K562 (cell line): Measurements from ENCODE around the gene CYS1. TPM values are rescaled to one million over a fixed set of nuclear protein-coding genes. Genes with fewer than 3 reads are reported as not detected.

Experiments
- CTCF ChIP-seq, 3 experiments: IDR thresholded peaks in 2 of 3; conservative IDR thresholded peaks in 1 of 3; 2 replicates each; pipeline ENCODE4 v1.5.1; 2011 to 2012; ENCODE audit warnings: low read length in 3 of 3, mild to moderate bottlenecking in 3 of 3, control low read depth in 2 of 3, improper control_type of control experiment in 1 of 3, inconsistent platforms in 1 of 3, low read depth in 1 of 3, mixed read lengths in 1 of 3, moderate library complexity in 1 of 3; ENCODE audit not compliant: insufficient read depth in 2 of 3
- HDAC2 ChIP-seq: fragments of 450-650 bp; IDR thresholded peaks from 2 replicates; pipeline ENCODE4 v1.6.1; 2016; ENCODE audit warnings: mild to moderate bottlenecking
- HDAC6 ChIP-seq: IDR thresholded peaks from 2 replicates; pipeline ENCODE4 v1.6.1; 2012; ENCODE audit warnings: low read depth, mild to moderate bottlenecking, control low read depth, inconsistent platforms, low read length, moderate library complexity
- LCOR ChIP-seq: sonication (generic); formaldehyde crosslinking; IDR thresholded peaks from 2 replicates; pipeline ENCODE4 v1.8.0; 2022; ENCODE audit warnings: mild to moderate bottlenecking, missing genetic modification reagents
- THRA ChIP-seq: fragments of 450-650 bp; IDR thresholded peaks from 2 replicates; pipeline ENCODE4 v1.6.1; 2017; ENCODE audit warnings: mild to moderate bottlenecking, moderate library complexity
- polyA plus RNA-seq, 8 experiments: library from polyadenylated mRNA; depleted of rRNA in 4 of 8; stranded (reverse) in 5 of 8; unstranded in 3 of 8; fragments of >200 nt; fragmentation: Nextera tagmentation in 2 of 8; fragmentation: Illumina TruSeq in 1 of 8; extraction: Ambion mirVana in 2 of 8; extraction: Trizol in 1 of 8; gene quantifications; 2 replicates each; pipeline versions ENCODE4 v1.2.1 to v1.2.3, GENCODE V29; 2011 to 2014; ENCODE audit warnings: inconsistent platforms in 1 of 8, missing spikeins in 1 of 8
- total RNA-seq, 7 experiments: library from RNA; depleted of rRNA in 6 of 7; stranded (reverse); fragments of >200 nt in 6 of 7; fragmentation: Illumina TruSeq in 2 of 7; extraction: Trizol in 2 of 7; gene quantifications; 2 replicates each; pipeline versions ENCODE4 v1.2.1 to v1.2.3, GENCODE V29; 2011 to 2021; ENCODE audit warnings: low replicate concordance in 1 of 7
- TF ChIP-seq, protein P1 (sequence below): fragments of 200-800 bp; sonication (Bioruptor generic); IDR thresholded peaks from 2 replicates; pipeline ENCODE4 v1.6.1; 2017; ENCODE audit warnings: missing genetic modification characterization, missing compliant biosample characterization
- TF ChIP-seq, protein P2 (sequence below), 2 experiments: fragments of 450-650 bp; formaldehyde crosslinking in 1 of 2; IDR thresholded peaks; 2 replicates each; pipeline versions ENCODE4 v1.4.0 to v1.6.1; 2014 to 2020; ENCODE audit warnings: mild to moderate bottlenecking in 2 of 2, borderline replicate concordance in 1 of 2, low read depth in 1 of 2

Gene CYS1
- total and polyA plus RNA-seq, 9 of the 15 experiments (the other 6 are each of a cell fraction or from before 2014, with no cell fraction given) = 0.11 to 0.13 TPM; not detected in 7

DNA sequence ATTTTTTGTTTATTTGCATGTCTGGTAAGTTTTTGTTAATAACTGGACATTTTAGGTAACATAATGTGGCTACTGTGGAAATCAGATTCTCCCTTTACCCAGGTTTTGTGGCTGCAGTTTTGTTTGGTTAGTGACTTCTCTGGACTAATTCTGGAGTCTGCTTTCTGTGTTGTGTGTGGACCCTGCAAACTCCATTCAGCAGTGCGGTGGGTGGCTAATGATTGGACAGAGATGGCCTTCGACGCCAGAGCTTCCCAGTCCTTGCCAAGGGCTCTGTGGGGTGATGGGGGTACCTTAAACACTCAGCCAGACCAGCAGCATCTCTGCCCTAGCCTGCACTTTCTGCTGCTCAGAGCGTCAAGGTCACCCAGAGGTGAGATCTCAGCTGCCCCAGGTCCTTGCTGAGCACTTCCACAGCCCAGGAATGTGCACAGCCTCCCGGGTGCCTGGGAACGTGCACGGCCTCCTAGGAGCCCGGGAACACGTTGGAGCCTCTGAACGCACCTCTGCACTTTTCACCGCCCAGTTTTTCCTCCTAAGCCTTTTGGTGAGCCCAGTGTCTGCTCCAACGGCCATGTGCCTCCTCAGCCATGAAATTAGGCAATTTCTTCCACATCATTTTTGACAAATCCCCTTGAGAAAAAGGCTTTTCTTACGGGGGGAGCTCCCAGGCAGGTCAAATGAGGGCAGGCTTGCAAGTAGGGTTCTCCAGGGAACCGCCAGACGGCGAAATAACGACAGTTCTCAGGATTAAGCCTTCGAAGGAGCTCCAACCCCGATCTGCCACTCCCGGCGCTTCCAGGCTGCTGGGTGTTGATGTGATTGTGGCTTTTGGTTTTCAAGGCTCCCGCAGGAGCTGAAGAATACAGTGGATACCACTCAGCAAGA, 72.0 kb downstream of the CYS1 start (continued):
- TF ChIP-seq CTCF (IDR thresholded peaks at IDR 0.05 in 2 of 3, conservative IDR thresholded peaks at IDR 0.05 in 1 of 3; ENCODE audit: insufficient read depth in 2 of 3, low read depth in 1 of 3, low read length in 3 of 3) (peak; percentile 30 to 42 (median 38); a peak in 5 of 6 replicates), HDAC2 (no peak), HDAC6 (no peak), THRA (peak; percentile 64), LCOR (CRISPR knock-in tag) (no peak)
- TF ChIP-seq, protein P1, sequence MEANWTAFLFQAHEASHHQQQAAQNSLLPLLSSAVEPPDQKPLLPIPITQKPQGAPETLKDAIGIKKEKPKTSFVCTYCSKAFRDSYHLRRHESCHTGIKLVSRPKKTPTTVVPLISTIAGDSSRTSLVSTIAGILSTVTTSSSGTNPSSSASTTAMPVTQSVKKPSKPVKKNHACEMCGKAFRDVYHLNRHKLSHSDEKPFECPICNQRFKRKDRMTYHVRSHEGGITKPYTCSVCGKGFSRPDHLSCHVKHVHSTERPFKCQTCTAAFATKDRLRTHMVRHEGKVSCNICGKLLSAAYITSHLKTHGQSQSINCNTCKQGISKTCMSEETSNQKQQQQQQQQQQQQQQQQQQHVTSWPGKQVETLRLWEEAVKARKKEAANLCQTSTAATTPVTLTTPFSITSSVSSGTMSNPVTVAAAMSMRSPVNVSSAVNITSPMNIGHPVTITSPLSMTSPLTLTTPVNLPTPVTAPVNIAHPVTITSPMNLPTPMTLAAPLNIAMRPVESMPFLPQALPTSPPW = peak; percentile 30
- TF ChIP-seq, protein P2, sequence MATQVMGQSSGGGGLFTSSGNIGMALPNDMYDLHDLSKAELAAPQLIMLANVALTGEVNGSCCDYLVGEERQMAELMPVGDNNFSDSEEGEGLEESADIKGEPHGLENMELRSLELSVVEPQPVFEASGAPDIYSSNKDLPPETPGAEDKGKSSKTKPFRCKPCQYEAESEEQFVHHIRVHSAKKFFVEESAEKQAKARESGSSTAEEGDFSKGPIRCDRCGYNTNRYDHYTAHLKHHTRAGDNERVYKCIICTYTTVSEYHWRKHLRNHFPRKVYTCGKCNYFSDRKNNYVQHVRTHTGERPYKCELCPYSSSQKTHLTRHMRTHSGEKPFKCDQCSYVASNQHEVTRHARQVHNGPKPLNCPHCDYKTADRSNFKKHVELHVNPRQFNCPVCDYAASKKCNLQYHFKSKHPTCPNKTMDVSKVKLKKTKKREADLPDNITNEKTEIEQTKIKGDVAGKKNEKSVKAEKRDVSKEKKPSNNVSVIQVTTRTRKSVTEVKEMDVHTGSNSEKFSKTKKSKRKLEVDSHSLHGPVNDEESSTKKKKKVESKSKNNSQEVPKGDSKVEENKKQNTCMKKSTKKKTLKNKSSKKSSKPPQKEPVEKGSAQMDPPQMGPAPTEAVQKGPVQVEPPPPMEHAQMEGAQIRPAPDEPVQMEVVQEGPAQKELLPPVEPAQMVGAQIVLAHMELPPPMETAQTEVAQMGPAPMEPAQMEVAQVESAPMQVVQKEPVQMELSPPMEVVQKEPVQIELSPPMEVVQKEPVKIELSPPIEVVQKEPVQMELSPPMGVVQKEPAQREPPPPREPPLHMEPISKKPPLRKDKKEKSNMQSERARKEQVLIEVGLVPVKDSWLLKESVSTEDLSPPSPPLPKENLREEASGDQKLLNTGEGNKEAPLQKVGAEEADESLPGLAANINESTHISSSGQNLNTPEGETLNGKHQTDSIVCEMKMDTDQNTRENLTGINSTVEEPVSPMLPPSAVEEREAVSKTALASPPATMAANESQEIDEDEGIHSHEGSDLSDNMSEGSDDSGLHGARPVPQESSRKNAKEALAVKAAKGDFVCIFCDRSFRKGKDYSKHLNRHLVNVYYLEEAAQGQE (IDR thresholded peaks at IDR 0.05; ENCODE audit: borderline replicate concordance) = peak; percentile 23; the same call in 1 of the 2 replicates
- TF ChIP-seq, protein P2 (CRISPR knock-in tag; IDR thresholded peaks at IDR 0.05; ENCODE audit: low read depth) = no peak
